Measurements from ENCODE around the gene CCDC187.

Gene CCDC187

GRCh38 chr9:136285501-136286358 lies 18.2 kb downstream of the CCDC187 start:
- no peak for DNase-seq
- Mint-ChIP-seq H3K9me3 (no peaks in the 10 kb centered on the region), H3K4me3 (no peak overlapping the region), H3K27me3 (peaks cover 8% of the 10 kb centered on the region), H3K36me3 (ENCODE audit: low read depth) (no peaks in the 10 kb centered on the region), H3K27ac (no peak overlapping the region), H3K4me1 (ENCODE audit: low read depth) (peaks cover 4% of the 10 kb centered on the region)

GRCh38 chr9:136284951-136285350 lies 18.9 kb downstream of the CCDC187 start:
- Mint-ChIP-seq H3K27ac (no peak overlapping the region), H3K4me3 (no peak overlapping the region), H3K36me3 (ENCODE audit: low read depth) (no peaks in the 10 kb centered on the region), H3K4me1 (ENCODE audit: low read depth) (peaks cover 4% of the 10 kb centered on the region), H3K9me3 (no peaks in the 10 kb centered on the region), H3K27me3 (peaks cover 8% of the 10 kb centered on the region)
- no peak for DNase-seq

GRCh38 chr9:136284311-136284710 lies 19.6 kb downstream of the CCDC187 start:
- no peak overlapping the region for H3K4me3 Mint-ChIP-seq
- peaks cover 8% of the 10 kb centered on the region for H3K27me3 Mint-ChIP-seq
- H3K36me3 Mint-ChIP-seq (ENCODE audit: low read depth), result no peaks in the 10 kb centered on the region
- DNase-seq, result no peak
- no peaks in the 10 kb centered on the region for H3K9me3 Mint-ChIP-seq
- H3K27ac Mint-ChIP-seq, result no peak overlapping the region
- peaks cover 4% of the 10 kb centered on the region for H3K4me1 Mint-ChIP-seq (ENCODE audit: low read depth)

GRCh38 chr9:136283291-136284235 lies 20.3 kb downstream of the CCDC187 start:
- H3K4me3 Mint-ChIP-seq, result no peak overlapping the region
- H3K4me1 Mint-ChIP-seq (ENCODE audit: low read depth), result peaks cover 4% of the 10 kb centered on the region
- no peaks in the 10 kb centered on the region for H3K36me3 Mint-ChIP-seq (ENCODE audit: low read depth)
- peaks cover 8% of the 10 kb centered on the region for H3K27me3 Mint-ChIP-seq
- no peaks in the 10 kb centered on the region for H3K9me3 Mint-ChIP-seq
- H3K27ac Mint-ChIP-seq, result no peak overlapping the region
- peak; percentile 84 for DNase-seq

- Mint-ChIP-seq H3K27ac (no peak overlapping the region), H3K4me3 (no peak overlapping the region), H3K27me3 (peaks cover 8% of the 10 kb centered on the region), H3K9me3 (no peaks in the 10 kb centered on the region), H3K36me3 (ENCODE audit: low read depth) (no peaks in the 10 kb centered on the region), H3K4me1 (ENCODE audit: low read depth) (peaks cover 4% of the 10 kb centered on the region)
- no peak for DNase-seq
Observed at GRCh38 chr9:136282272-136282861, 21.5 kb downstream of the CCDC187 start.

GRCh38 chr9:136281421-136282271 lies 22.2 kb downstream of the CCDC187 start:
- no peak for DNase-seq
- H3K36me3 Mint-ChIP-seq (ENCODE audit: low read depth), result no peaks in the 10 kb centered on the region
- H3K27ac Mint-ChIP-seq, result no peak overlapping the region
- peaks cover 4% of the 10 kb centered on the region for H3K4me1 Mint-ChIP-seq (ENCODE audit: low read depth)
- H3K9me3 Mint-ChIP-seq, result no peaks in the 10 kb centered on the region
- H3K27me3 Mint-ChIP-seq, result peaks cover 8% of the 10 kb centered on the region
- no peak overlapping the region for H3K4me3 Mint-ChIP-seq

- Mint-ChIP-seq H3K4me1 (ENCODE audit: low read depth) (peaks cover 4% of the 10 kb centered on the region), H3K27me3 (peaks cover 6% of the 10 kb centered on the region), H3K4me3 (no peak overlapping the region), H3K36me3 (ENCODE audit: low read depth) (no peaks in the 10 kb centered on the region), H3K27ac (no peak overlapping the region), H3K9me3 (no peaks in the 10 kb centered on the region)
- DNase-seq, result no peak
Observed at GRCh38 chr9:136280535-136281315, 23.2 kb downstream of the CCDC187 start.

GRCh38 chr9:136279471-136279870 lies 24.4 kb downstream of the CCDC187 start:
- no peaks in the 10 kb centered on the region for H3K9me3 Mint-ChIP-seq
- H3K36me3 Mint-ChIP-seq (ENCODE audit: low read depth), result no peaks in the 10 kb centered on the region
- peaks cover 4% of the 10 kb centered on the region for H3K4me1 Mint-ChIP-seq (ENCODE audit: low read depth)
- H3K4me3 Mint-ChIP-seq, result no peak overlapping the region
- no peak overlapping the region for H3K27ac Mint-ChIP-seq
- H3K27me3 Mint-ChIP-seq, result peaks cover 10% of the 10 kb centered on the region
- DNase-seq, result no peak

GRCh38 chr9:136278894-136279293 lies 25.0 kb downstream of the CCDC187 start:
- H3K36me3 Mint-ChIP-seq (ENCODE audit: low read depth), result no peaks in the 10 kb centered on the region
- H3K27ac Mint-ChIP-seq, result no peak overlapping the region
- no peak for DNase-seq
- peaks cover 10% of the 10 kb centered on the region for H3K27me3 Mint-ChIP-seq
- no peaks in the 10 kb centered on the region for H3K9me3 Mint-ChIP-seq
- peaks cover 4% of the 10 kb centered on the region for H3K4me1 Mint-ChIP-seq (ENCODE audit: low read depth)
- no peak overlapping the region for H3K4me3 Mint-ChIP-seq

- no peaks in the 10 kb centered on the region for H3K9me3 Mint-ChIP-seq
- no peak for DNase-seq
- no peaks in the 10 kb centered on the region for H3K4me1 Mint-ChIP-seq (ENCODE audit: low read depth)
- H3K4me3 Mint-ChIP-seq, result no peak overlapping the region
- H3K27me3 Mint-ChIP-seq, result peaks cover 4% of the 10 kb centered on the region
- no peaks in the 10 kb centered on the region for H3K36me3 Mint-ChIP-seq (ENCODE audit: low read depth)
- no peak overlapping the region for H3K27ac Mint-ChIP-seq
Observed at GRCh38 chr9:136278221-136278620, 25.7 kb downstream of the CCDC187 start.

- peaks cover 4% of the 10 kb centered on the region for H3K27me3 Mint-ChIP-seq
- H3K27ac Mint-ChIP-seq, result no peak overlapping the region
- no peaks in the 10 kb centered on the region for H3K36me3 Mint-ChIP-seq (ENCODE audit: low read depth)
- H3K4me3 Mint-ChIP-seq, result no peak overlapping the region
- no peaks in the 10 kb centered on the region for H3K4me1 Mint-ChIP-seq (ENCODE audit: low read depth)
- H3K9me3 Mint-ChIP-seq, result no peaks in the 10 kb centered on the region
- no peak for DNase-seq
Observed at GRCh38 chr9:136277746-136278145, 26.1 kb downstream of the CCDC187 start.

- Mint-ChIP-seq H3K9me3 (no peaks in the 10 kb centered on the region), H3K4me3 (no peak overlapping the region), H3K4me1 (ENCODE audit: low read depth) (no peaks in the 10 kb centered on the region), H3K36me3 (ENCODE audit: low read depth) (no peaks in the 10 kb centered on the region), H3K27ac (no peak overlapping the region), H3K27me3 (peaks cover 4% of the 10 kb centered on the region)
- DNase-seq, result no peak
Observed at GRCh38 chr9:136276716-136277115, 27.2 kb downstream of the CCDC187 start.

GRCh38 chr9:136275655-136276429 lies 28.1 kb downstream of the CCDC187 start:
- no peak for DNase-seq
- H3K36me3 Mint-ChIP-seq (ENCODE audit: low read depth), result no peaks in the 10 kb centered on the region
- H3K4me1 Mint-ChIP-seq (ENCODE audit: low read depth), result no peaks in the 10 kb centered on the region
- H3K9me3 Mint-ChIP-seq, result no peaks in the 10 kb centered on the region
- no peak overlapping the region for H3K27ac Mint-ChIP-seq
- no peak overlapping the region for H3K4me3 Mint-ChIP-seq
- H3K27me3 Mint-ChIP-seq, result peaks cover 4% of the 10 kb centered on the region

Data from activated T-cell treated with anti-CD3 and anti-CD28 coated beads, Interleukin-2, amount 50 U/mL, for 24 hours (primary cell).